DMS114 treated with DMSO at 0.1 percent for 48 hours (cell line): ENCODE results near the gene DOK6.

Experiments used
- DNase-seq: peaks from one replicate; lab custom pipeline; 2025; ENCODE audit not compliant: unreplicated experiment; lab: John Stamatoyannopoulos, UW

DOK6 gene

DNA sequence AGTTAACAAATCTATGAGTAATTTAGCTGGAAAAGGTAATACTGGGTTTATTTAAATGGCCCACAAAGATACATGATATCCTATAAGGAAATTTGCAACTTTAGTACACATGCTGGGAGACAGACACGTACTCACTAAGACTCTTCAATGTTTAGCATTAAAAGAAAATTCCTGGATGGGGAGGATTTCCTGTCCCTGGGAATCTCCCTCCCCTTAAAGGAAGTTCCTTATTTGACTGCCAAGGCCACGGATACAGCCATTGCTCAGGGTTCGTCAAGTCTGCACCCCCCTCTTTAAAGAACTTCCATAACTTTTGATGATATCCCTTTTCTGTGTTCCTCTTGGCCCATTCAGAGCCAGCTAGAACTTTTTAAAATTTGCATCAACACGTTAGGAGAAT lies 279.4 kb downstream of the DOK6 start:
- no peak for DNase-seq

DNA sequence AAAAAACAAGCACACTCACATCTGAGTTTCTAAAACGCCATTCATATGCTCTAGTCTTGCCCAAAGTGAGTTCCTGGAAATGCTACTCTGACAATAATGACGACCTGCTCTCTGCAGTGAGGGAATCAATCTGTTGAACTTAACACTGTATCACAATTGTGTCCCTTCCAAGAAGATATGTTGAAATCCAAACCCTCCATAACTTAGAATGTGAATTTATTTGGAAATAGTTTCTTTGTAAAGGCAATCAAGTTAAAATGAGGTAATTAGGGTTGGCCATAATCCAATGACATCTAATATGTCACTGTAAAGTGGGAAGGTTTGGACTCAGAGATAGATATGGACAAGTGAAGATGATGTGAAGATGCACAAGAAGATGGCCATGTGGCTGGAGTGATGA lies 282.5 kb downstream of the DOK6 start:
- no peak for DNase-seq

- no peak for DNase-seq
These were observed 284.1 kb downstream of the DOK6 start for GRCh38 chr18:69684789-69685188.

- DNase-seq: no peak
These were observed 286.2 kb downstream of the DOK6 start for GRCh38 chr18:69686861-69687260.

- DNase-seq: no peak
These were observed 288.6 kb downstream of the DOK6 start for GRCh38 chr18:69689121-69689759.

GRCh38 chr18:69691008-69691760 lies 290.5 kb downstream of the DOK6 start:
- no peak for DNase-seq

- DNase-seq: no peak
These were observed 296.4 kb downstream of the DOK6 start for GRCh38 chr18:69697069-69697468.

DNA sequence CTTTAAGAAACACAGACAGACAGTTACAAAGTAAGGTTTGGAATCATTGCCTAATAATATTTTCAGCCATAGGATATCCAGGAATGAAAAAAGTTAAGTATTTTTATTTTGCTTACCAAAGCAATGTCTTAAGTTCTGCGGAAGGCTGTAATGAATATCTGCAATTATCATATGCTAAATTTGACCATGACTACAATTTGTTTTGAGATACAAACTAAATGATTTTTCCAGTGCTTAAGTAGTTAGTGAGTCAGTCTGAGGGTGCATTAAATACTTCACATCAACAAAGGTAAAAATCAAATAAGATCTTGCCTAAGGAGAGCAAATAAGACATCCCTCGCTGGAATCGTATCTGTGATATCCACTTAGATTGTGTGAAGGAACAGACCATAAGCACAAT lies 297.0 kb downstream of the DOK6 start:
- no peak for DNase-seq

- DNase-seq: no peak
These were observed 300.6 kb downstream of the DOK6 start for GRCh38 chr18:69701305-69701704.

GRCh38 chr18:69703461-69703860 lies 302.8 kb downstream of the DOK6 start:
- no peak for DNase-seq

- no peak for DNase-seq
These were observed 305.3 kb downstream of the DOK6 start for GRCh38 chr18:69705987-69706386.

DNA sequence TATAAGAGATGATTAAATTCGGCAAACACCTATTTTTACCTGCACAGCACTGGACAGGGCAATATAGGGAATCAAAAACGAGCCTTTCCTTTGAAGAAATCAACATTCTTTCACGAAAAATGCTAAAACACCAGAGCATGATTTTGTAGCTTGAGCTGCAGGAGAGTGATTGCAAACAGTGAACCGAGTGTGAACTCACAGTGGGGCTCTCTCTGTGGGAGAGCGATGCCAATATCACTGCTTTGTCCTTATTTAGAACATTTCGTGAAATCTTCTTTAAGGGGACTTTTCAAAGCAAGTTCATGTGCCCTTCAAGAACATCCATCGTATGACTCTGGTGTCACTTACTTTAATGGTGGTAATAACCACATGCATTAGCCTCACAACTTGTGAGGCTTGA lies 308.2 kb downstream of the DOK6 start:
- DNase-seq: no peak

GRCh38 chr18:69715191-69715795 lies 314.6 kb downstream of the DOK6 start:
- no peak for DNase-seq

DNA sequence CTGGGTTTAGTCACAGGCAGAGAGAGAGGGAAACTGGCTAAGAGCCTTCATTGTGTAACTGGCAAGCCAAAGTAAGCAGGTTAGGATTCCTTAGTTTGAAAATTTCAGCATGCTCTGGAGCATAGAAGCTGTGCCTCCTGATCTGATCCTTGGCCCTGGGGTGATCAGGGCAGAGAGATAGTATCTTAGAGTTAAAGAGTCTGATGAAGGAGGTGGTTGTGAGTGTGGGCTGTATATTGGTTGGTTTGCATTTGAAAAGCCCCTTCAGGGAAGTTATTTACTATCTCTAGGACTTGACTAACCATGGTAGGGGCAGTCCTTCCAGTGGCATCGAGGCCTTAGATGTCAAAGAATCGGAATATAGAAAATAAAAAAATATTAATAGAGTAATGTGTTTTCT lies 316.9 kb downstream of the DOK6 start:
- DNase-seq: no peak

DNA sequence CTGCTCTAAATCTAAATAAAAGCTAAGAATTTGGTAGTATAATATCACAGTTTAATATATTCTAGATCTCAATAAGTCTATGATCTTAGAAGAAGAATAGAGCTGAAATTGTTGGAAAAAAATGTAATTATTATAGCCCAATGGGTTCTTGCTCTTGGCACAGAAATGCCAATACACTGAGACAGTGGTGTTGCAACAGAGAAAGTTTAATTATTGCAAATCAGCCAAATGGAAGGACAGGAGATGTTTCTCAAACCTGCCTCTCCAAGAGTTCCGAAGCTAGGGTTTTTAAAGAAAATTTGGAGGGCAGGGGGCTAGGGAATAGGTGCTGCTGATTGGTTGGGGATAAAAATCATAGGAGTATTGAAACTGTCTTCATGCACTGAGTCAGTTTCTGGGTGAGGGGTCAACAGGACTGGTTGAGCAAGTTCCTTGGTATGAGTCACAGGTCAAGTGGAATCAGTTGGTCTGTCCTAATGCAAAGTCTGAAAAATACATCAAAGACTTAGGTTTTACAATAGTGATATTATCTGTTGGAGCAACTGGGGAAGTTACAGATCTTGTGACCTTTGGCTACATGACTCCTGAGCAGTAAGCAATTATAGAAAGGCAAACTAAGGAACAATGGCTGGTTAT lies 318.3 kb downstream of the DOK6 start:
- DNase-seq: no peak

- DNase-seq: no peak
These were observed 319.7 kb downstream of the DOK6 start for GRCh38 chr18:69720422-69720821.

- no peak for DNase-seq
These were observed 322.7 kb downstream of the DOK6 start for GRCh38 chr18:69723434-69723833.

DNA sequence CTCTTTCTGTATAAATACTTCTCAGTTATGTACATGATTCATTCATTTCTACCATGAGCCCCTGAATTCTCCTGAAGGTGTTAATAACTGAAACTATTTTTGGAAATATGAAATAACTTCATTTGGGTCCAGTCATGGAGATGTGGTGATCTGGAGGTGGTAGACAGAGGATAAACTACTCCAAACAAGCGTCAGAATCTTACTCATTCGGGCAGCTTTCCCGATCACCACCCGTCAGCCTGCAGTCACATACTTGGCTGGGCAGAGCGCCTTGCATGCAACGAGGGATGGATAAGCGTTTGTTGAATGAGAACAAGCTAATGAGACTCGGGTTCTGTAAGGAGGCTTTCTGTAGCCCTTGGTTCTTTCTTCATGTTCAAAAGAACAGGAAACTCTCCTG lies 324.3 kb downstream of the DOK6 start:
- DNase-seq: no peak

- DNase-seq: no peak
These were observed 325.3 kb downstream of the DOK6 start for GRCh38 chr18:69725855-69726508.

GRCh38 chr18:69727912-69728572 lies 327.4 kb downstream of the DOK6 start:
- DNase-seq: no peak

DNA sequence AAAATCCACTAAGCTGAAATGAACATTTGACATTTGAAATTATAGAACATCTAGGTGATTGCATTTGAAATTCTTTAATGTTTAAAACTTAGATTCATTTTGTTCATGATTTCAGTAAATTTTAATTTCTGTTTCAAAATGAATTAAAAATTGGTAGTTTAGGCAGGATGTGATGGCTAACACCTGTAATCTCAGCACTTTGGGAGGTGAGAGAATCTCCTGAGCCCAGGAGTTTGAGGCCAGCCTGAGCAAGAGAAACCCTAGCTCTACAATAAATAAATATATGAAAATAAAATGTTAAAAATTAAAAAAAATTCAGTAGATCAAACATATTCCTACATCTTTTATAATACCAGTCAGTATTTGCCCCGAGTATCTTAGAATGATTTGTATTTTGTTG lies 330.0 kb downstream of the DOK6 start:
- DNase-seq: no peak
